ENCODE measurements around the gene GRWD1.
A peak's percentile ranks its signal among the peaks of the same experiment; 100 is the strongest.

GRWD1 gene

GRCh38 chr19:48455908-48456562 lies 10.3 kb downstream of the GRWD1 start:
- FAIRE-seq (no peak), DNase-seq (ENCODE audit: low spot score) (no peak)

GRCh38 chr19:48456864-48457263 lies 11.1 kb downstream of the GRWD1 start:
- FAIRE-seq (no peak), DNase-seq (ENCODE audit: low spot score) (no peak)

- FAIRE-seq = no peak
- no peak for DNase-seq (ENCODE audit: low spot score)
Observed at GRCh38 chr19:48458016-48458415, 12.2 kb downstream of the GRWD1 start.

GRCh38 chr19:48461651-48461981 lies 15.8 kb downstream of the GRWD1 start:
- FAIRE-seq = no peak
- DNase-seq (ENCODE audit: low spot score) = no peak

GRCh38 chr19:48461982-48462655 lies 16.3 kb downstream of the GRWD1 start:
- FAIRE-seq = no peak

GRCh38 chr19:48465215-48465614 lies 19.4 kb downstream of the GRWD1 start:
- no peak for DNase-seq (ENCODE audit: low spot score)
- FAIRE-seq = no peak

More at GRCh38 chr19:48461982-48462655, 16.3 kb downstream of the GRWD1 start:
- no peak for DNase-seq (ENCODE audit: low spot score)

GRCh38 chr19:48466561-48467325 lies 21.0 kb downstream of the GRWD1 start:
- peak; percentile 78 for DNase-seq (ENCODE audit: low spot score)
- peak; percentile 77 for FAIRE-seq

GRCh38 chr19:48468772-48469288 lies 23.0 kb downstream of the GRWD1 start:
- peak; percentile 96 for FAIRE-seq
- DNase-seq (ENCODE audit: low spot score) = peak; percentile 99

- DNase-seq (ENCODE audit: low spot score) = peak; percentile 32
- FAIRE-seq = no peak
Observed at GRCh38 chr19:48469289-48469881, 23.6 kb downstream of the GRWD1 start, which contains the start of gene CYTH2. Gene CYTH2, plus strand, starts transcription at chr19:48469369. Its CDS starts 139 bp downstream, at chr19:48469508.

GRCh38 chr19:48469934-48470680 lies 24.3 kb downstream of the GRWD1 start:
- DNase-seq (ENCODE audit: low spot score) (no peak), FAIRE-seq (no peak)

GRCh38 chr19:48470856-48471255 lies 25.1 kb downstream of the GRWD1 start:
- DNase-seq (ENCODE audit: low spot score) = no peak
- FAIRE-seq = no peak

GRCh38 chr19:48471836-48472235 lies 26.1 kb downstream of the GRWD1 start:
- FAIRE-seq = no peak
- DNase-seq (ENCODE audit: low spot score) = no peak

GRCh38 chr19:48473161-48473966 lies 27.6 kb downstream of the GRWD1 start:
- FAIRE-seq (no peak), DNase-seq (ENCODE audit: low spot score) (no peak)

GRCh38 chr19:48474084-48474592 lies 28.4 kb downstream of the GRWD1 start:
- DNase-seq (ENCODE audit: low spot score) = no peak
- FAIRE-seq = no peak

GRCh38 chr19:48475369-48476068 lies 29.7 kb downstream of the GRWD1 start:
- FAIRE-seq (no peak), DNase-seq (ENCODE audit: low spot score) (no peak)

- FAIRE-seq (no peak), DNase-seq (ENCODE audit: low spot score) (no peak)
Observed at GRCh38 chr19:48476176-48476575, 30.4 kb downstream of the GRWD1 start.

- no peak for FAIRE-seq
- DNase-seq (ENCODE audit: low spot score) = no peak
Observed at GRCh38 chr19:48477067-48477685, 31.4 kb downstream of the GRWD1 start.

- FAIRE-seq (no peak), DNase-seq (ENCODE audit: low spot score) (no peak)
Observed at GRCh38 chr19:48477698-48478338, 32.0 kb downstream of the GRWD1 start.
